IPS-NIHi11 (cell line): ENCODE results near the gene AQP5.
A peak's percentile ranks its signal among the peaks of the same experiment; 100 is the strongest.

Experiments used
- DNase-seq: peaks from one replicate; pipeline ENCODE4 v3.0.0; 2012; ENCODE audit warnings: mixed read lengths, low spot score

The AQP5 gene

GRCh38 chr12:49964849-49965624, 3.4 kb downstream of the AQP5 start:
- no peak for DNase-seq

DNA sequence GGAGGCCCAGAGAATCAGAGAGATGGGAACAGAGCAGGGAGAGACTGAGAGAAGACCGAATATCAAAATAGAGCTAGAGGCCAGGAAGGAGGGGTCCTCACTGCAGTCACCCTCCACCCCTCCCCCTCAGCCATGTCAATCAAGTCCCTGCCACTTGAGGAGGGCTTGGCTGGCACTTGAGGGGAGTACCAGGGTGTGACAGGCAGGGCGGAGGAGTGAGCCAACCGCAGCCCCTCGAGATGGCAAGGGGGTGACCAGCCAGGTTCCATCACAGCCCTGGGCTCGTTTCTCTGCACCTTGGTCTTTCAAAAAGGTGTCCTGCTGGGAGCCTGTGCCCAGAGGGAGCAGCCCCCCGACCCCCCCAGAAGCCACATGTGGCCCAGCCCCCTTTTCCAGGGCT, 4.2 kb downstream of the AQP5 start:
- no peak for DNase-seq

DNA sequence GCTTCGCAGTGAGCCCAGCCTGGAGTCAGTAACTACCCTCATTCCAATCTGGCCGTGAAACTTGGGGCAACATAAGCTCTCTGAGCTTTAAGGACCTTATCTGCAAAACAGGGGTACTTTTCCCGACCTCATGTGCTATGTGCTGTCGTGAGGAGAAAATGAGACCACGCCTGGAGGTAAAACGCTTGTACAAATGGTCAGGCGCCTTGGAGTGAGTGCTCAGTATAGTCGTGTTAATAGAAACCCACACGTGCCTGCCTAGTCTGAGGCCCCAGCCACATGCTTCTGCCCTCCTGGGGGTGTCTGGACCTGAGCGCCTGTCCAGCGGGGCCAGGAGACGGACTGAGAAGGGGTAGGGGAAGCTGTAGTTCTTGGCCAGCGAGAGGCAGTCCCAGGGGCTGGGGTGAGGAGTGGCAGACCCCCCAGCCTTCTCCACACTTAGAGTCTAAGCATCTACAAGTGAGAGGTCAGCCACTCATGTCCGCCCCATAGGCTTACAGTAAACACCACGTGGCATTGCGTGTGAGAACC, 4.9 kb downstream of the AQP5 start:
- DNase-seq: no peak

- peak; percentile 94 for DNase-seq
Observed at GRCh38 chr12:49967042-49967776, 5.5 kb downstream of the AQP5 start.

GRCh38 chr12:49967777-49968250, 6.1 kb downstream of the AQP5 start:
- no peak for DNase-seq

- DNase-seq: no peak
Observed at GRCh38 chr12:49968471-49968870, 6.8 kb downstream of the AQP5 start.

DNA sequence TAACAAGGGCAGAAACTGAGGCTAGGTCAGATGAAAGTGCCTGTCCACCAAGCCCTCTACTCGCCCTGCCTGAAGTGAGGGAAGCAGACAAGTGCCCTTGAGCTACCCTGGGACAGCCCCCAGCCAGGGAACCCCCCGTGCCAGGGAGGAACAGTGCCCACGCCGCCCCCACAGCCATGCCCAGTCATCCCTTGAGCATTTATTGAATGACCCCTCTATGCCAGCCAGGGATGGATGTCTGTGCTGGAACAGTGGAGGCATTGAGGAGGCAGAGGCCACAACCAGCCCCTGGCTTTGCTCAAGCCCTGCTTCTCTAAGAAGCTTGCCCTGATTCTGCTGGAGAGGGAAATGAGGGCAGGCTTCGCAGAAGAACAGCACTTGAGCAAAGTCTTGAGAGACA, 7.4 kb downstream of the AQP5 start:
- DNase-seq: no peak

DNA sequence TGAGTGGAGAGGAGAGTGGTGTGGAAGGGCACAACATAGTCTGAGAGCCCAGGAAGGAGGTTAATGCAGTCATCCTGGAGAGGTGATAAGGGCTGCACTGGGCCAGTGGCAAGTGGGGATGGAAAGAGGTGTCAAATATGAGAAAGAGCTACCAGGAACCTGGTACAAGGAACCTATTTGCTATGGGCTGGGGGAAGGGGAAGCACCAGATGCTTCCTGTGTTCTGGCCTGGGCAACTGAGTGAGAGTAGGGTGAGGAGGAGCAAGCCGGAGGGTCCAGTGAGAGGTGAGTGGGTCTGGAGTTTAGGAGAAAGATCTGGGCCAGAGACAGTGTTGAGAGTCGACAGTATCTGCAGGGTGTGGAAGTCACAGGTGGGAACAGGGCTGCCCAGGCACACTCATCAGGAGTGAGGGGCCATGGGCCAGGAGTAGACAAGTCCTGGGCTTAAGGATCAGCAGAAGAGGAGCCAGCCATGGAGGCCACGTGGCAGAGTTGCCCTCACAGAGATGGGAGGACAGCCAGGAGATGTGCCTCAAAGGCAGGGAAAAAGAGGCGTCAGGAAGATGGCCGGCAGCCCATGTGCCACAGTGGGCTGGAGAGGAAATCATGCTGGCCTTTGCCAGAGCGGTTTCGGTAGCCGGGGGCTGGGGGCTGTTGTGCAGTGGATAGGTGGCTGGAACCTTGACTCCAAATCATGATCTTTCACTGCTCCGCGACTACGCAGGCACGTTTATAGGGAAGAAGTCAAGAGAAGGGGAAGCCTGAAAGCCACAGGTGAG, 8.2 kb downstream of the AQP5 start:
- DNase-seq: no peak

- no peak for DNase-seq
Observed at GRCh38 chr12:49970658-49971057, 9.0 kb downstream of the AQP5 start.

GRCh38 chr12:49971141-49971540, 9.5 kb downstream of the AQP5 start:
- no peak for DNase-seq

DNA sequence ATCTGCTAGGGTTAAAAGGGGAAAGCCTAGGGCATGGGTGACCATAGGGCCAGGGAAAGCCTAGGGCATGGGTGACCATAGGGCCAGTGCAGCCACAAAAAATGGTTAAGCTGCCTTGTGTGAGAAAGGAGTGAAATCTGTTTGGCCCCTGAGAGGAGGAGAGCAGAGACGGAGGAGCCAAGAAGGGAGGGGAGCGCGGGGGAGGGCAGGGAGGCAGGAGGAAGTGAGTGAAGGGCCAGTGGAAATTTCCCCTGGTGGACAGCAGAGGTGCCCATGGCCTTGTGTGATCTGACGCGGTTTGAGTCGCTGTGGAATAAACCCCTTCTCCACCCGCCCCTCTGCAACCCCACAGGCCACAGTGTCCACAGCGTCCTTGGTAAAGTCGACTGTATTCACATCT, 10.5 kb downstream of the AQP5 start:
- no peak for DNase-seq

GRCh38 chr12:49972641-49973360, 11.1 kb downstream of the AQP5 start, which contains the start of gene AQP6:
AQP6 (plus strand) TSS chr12:49972947; CDS start chr12:49973174, 227 bp downstream.
- no peak for DNase-seq

- DNase-seq: no peak
Observed at GRCh38 chr12:49973361-49973830, 11.7 kb downstream of the AQP5 start.

DNA sequence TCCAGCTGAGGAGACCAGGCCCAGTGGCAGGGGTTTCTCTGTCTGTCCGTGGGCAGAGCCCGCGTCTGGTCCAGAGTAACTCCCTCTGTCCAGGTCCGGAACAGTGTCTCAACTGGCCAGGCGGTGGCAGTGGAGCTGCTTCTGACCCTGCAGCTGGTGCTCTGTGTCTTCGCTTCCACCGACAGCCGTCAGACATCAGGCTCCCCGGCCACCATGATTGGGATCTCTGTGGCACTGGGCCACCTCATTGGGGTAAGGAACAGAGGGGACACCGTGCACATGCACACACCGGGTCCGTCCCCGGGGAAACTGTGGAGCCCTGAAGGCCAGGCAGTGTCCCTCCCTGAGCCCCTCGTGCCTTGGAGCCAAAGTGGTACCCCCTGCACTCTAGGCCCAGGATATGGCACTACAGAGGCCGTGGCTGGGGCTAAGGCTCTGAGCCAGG, 12.6 kb downstream of the AQP5 start:
- DNase-seq: peak; percentile 69

GRCh38 chr12:49974677-49975317, 13.1 kb downstream of the AQP5 start:
- no peak for DNase-seq

DNA sequence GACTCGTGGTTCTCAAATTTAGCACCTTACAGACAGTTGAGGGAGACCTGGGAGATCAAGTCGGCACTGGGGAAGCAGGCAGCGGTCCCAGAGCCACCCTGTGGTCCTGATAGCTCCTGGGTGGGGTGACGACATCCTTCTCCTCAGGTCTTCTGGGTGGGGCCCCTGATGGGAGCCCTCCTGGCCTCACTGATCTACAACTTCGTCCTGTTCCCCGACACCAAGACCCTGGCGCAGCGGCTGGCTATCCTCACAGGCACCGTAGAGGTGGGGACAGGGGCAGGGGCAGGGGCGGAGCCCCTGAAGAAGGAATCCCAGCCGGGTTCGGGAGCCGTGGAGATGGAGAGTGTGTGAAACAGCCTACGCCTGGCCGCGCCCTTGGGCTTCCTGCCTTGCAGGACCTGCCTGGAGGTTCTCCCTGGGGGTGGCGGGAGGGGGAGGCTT, 13.7 kb downstream of the AQP5 start:
- DNase-seq: no peak

DNA sequence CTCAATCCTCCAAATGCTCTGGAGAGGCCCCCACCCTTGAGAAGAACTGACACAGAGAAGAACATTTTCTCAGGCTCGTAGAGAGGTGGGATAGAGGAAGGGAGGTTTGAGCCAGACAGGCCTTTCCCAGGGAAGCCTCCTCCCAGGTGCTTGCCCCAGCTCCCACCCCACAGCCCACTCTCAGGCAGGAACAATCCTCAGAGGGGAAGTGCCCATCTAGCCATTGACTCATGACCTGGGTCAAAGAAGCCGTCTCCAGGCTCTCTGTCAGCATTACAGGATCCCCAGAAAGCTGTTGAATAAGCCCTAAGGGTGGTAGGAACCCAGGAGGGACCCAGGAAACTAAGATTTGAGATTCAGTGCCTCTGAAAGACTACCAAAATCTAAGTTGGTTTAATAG, 14.9 kb downstream of the AQP5 start:
- DNase-seq: no peak

DNA sequence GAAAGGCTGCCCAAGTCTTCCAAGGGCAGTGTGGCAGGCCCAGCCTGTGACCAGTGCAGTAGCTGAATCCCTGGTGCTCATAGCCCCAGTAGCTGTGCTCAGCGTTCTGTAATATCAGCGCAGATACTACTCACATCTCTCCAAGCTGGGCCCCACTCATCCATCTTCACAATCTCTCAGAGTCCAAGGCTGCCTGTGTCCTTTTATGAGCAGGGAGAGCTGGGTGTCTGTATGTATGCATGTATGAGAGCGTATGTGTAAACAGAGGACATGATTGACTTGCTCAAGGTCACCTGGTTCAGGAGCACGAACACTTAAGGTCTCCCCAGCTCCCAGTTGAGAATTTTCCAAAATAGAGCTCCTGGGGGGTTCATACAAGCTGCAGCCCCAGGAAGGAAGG, 16.5 kb downstream of the AQP5 start:
- DNase-seq: no peak

DNA sequence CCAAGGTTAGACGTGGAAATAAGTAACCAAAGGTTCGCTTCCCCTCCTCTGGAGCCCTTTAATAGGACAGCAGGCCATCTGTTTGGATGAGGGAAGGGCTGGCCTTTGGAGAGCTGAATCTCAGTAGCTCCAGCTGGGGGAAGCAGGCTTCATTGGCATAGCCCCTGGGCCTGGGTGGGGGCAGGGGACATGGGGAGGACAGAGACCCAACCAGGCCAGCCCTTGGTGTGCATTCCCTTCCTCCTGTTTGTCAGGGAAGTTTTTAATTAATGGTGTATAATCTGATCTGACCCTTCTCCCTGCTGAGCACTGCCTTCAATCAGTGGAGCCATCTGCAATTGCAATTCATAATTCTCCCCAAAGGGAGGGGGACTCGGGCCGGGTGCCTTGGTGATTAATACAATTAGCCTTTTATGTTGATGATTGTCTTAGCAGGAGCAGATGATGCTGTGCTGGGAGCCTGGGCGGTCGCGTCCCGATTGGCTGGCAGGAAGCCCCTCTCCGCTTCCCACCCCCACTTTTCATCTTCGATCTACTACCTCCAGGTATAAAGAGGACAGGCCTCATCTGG, 17.4 kb downstream of the AQP5 start:
- DNase-seq: no peak

- no peak for DNase-seq
Observed at GRCh38 chr12:49979791-49980190, 18.1 kb downstream of the AQP5 start.
